GM12892 (cell line): ENCODE results near the gene BROX.
A peak's percentile ranks its signal among the peaks of the same experiment; 100 is the strongest.
"Not testable (repeated sequence)": the region's sequence is repeated elsewhere in the genome, so short reads cannot be mapped to it uniquely, and the experiment has no call there.

ENCODE experiments used
- DNase-seq: peaks from one replicate; pipeline ENCODE4 v3.0.0; 2011; ENCODE audit not compliant: insufficient read length
- FAIRE-seq: peaks from 2 replicates; lab custom pipeline; 2011; peaks lifted over from hg19 to GRCh38; lab: Jason Lieb, UNC
- POLR2A ChIP-seq: IDR thresholded peaks from 2 replicates; pipeline ENCODE4 v1.6.1; 2011; ENCODE audit warnings: low read depth, low read length, control low read depth
- POLR2AphosphoS5 ChIP-seq: IDR thresholded peaks from 2 replicates; pipeline ENCODE4 v1.6.1; 2011; ENCODE audit warnings: low read depth, low read length, control low read depth
- TAF1 ChIP-seq: IDR thresholded peaks from 2 replicates; pipeline ENCODE4 v1.6.1; 2011; ENCODE audit warnings: low read depth, mild to moderate bottlenecking, control low read depth, low read length, borderline replicate concordance

The BROX gene

GRCh38 chr1:222736972-222737371, 24.6 kb downstream of the BROX start, which contains the start of gene FAM177B:
Gene FAM177B (plus strand): TSS chr1:222737202. CDS start chr1:222746546, 9,344 bp downstream.
- TF ChIP-seq POLR2AphosphoS5 (no peak), TAF1 (no peak), POLR2A (no peak)
- no peak for DNase-seq
- no peak for FAIRE-seq

- DNase-seq (no peak), FAIRE-seq (no peak)
- no peak for TF ChIP-seq POLR2A
- no peak for TF ChIP-seq TAF1
- TF ChIP-seq POLR2AphosphoS5 = no peak
Observed at GRCh38 chr1:222739465-222739864, 27.1 kb downstream of the BROX start.

DNA sequence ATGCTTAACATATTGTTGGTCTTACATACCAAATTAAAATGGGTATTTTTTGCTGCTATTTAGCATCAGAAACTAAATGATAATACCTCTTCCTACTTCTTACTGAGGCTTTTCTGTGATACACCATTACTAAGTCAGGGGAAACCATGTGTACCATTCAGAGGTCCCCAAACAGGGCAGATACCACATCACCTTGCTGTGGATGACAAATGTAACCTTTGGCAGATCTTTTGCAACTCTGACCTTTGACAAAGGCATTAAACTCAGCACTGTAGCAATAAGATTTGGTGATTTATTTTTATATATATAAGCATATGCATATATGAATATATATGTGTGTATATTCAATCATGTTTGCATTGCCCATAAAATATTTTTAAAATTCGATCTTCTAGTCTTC, 27.6 kb downstream of the BROX start:
- FAIRE-seq (peak; percentile 38), DNase-seq (no peak)
- no peak for TF ChIP-seq TAF1
- TF ChIP-seq POLR2A = no peak
- no peak for TF ChIP-seq POLR2AphosphoS5

GRCh38 chr1:222741630-222742457, 29.5 kb downstream of the BROX start:
- FAIRE-seq = not testable (repeated sequence)

GRCh38 chr1:222749927-222750326, 37.6 kb downstream of the BROX start:
- FAIRE-seq (peak; percentile 72), DNase-seq (no peak)
- TF ChIP-seq TAF1 (no peak), POLR2AphosphoS5 (no peak), POLR2A (no peak)

More at GRCh38 chr1:222741630-222742457, 29.5 kb downstream of the BROX start:
- DNase-seq = not testable (repeated sequence)

DNA sequence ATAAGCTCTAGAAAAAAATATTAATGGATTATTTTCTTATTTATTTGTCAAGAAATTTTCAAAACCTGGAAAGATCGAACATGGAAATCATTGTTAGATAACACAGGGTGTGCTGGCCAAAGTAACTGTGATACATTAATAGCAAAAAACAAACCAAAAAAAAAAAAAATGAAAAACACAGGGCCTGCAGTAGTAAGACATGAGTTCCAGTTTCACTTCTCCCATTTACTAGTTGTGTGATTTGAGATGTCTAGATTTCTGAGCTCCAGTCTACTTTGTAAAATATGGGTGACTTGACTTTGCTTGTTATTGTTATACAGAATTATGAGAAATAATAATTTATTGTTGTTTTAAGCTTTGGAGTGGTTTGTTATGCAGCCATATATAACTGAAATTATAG, 38.3 kb downstream of the BROX start:
- TF ChIP-seq POLR2AphosphoS5 = no peak
- TF ChIP-seq POLR2A = no peak
- no peak for TF ChIP-seq TAF1
- no peak for FAIRE-seq
- DNase-seq = no peak

GRCh38 chr1:222751255-222751654, 38.9 kb downstream of the BROX start:
- no peak for DNase-seq
- FAIRE-seq = peak; percentile 24
- TF ChIP-seq TAF1 (no peak), POLR2AphosphoS5 (no peak), POLR2A (no peak)

GRCh38 chr1:222754366-222755139, 42.2 kb downstream of the BROX start:
- TF ChIP-seq TAF1 = no peak
- TF ChIP-seq POLR2A = no peak
- no peak for TF ChIP-seq POLR2AphosphoS5
- DNase-seq (no peak), FAIRE-seq (no peak)

DNA sequence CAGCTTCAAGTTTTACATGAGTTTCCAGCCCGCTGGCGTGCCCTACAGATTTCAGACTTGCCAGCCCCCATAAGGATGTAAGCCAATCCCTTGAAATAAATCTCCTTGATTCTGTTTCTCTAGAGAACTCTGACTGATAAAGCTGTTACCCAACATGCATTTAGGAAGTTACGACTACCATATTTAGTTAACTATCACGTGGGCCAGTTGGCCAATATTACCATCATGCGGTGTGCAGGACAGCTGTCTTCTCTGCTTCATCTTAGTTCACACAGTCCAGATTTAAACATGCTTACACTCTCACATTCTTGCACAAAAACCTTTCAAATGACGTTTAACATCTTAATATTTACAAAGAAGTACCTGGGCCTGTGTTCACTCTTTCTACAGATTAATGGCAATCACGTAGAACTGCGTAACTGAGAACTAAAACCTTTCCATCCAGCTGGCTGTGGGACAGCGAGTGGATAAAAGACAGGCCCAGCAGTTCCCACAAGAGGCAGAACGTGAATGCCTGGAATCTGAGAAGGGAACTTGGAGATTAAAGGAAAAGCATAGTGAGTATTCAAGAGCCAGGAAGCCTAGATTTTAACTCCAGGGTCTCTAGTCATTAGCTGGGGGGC, 45.4 kb downstream of the BROX start:
- TF ChIP-seq TAF1 = no peak
- no peak for TF ChIP-seq POLR2AphosphoS5
- no peak for TF ChIP-seq POLR2A
- FAIRE-seq (no peak), DNase-seq (no peak)

DNA sequence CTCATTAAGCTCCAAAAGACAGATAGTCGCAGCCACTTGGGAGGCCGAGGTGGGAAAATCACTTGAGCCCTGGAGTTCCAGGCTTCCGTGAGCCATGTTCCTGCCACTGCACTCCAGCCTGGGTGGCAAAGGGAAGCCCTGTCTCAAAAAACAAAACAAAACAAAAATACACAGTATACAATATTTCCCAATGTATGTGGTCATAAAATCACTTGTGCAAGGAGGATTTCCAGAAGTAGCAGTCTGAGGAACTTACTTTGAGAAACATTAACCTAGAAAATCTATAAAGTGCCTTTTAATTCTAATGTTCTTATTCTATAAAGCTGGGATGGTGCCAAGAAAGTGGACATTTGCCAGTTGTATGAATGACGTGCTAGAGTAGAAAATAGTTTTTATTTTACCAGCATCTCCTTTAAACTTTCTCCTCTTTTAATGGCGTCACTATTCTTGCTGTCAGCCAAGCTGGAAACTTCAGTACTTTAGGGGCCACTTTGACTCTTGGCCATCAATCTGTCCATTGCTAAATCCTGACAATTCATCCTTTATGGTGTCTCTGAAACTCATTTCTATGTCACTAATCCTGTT, 47.2 kb downstream of the BROX start:
- TF ChIP-seq POLR2A = no peak
- TF ChIP-seq POLR2AphosphoS5 = no peak
- no peak for TF ChIP-seq TAF1
- DNase-seq (no peak), FAIRE-seq (no peak)

DNA sequence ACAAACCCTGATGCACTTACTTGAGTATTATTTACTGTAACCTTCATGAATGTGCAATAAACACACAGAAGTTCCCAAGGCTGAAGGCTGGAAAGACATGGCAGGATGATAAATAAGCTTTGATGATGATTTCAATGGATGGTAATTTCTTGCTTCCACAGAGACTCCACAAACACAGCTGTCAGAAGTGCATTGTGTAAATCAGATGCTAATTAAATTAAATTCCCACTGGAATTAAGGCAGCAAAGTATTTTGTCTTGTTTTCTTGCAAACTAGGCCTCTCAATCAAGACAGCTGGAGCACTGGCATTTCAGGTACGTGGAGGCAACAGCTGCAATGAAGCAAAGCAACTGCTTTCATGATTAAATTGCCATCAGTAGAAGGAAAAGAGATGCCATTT, 48.7 kb downstream of the BROX start:
- DNase-seq (no peak), FAIRE-seq (no peak)
- TF ChIP-seq POLR2A = no peak
- no peak for TF ChIP-seq TAF1
- no peak for TF ChIP-seq POLR2AphosphoS5

GRCh38 chr1:222762178-222762577, 49.8 kb downstream of the BROX start:
- not testable (repeated sequence) for DNase-seq, FAIRE-seq
